ENCODE data around the gene CES2.

CES2 gene

DNA sequence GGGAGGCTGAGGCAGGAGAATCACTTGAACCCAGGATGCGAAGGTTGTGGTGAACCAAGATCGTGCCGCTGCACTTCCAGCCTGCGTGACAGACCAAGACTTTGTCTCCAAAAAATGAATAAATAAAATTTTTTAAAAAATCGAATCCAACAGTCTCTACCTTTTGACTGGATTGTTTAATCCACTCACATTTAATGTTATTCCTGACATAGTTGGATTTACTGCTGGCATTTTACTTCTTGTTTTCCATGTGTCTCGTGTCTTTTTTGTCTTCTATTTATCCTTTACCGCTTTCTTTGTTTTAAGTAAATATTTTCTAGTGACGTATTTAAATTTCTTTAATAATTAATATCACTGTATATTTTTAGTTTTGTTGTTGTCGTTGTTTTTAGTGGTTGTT is 47.7 kb downstream of the CES2 start:
- Histone ChIP-seq H3K27me3 (ENCODE audit: insufficient read depth, low read length) (no peaks in the 10 kb centered on the region), H3K9ac (ENCODE audit: low read length) (no peak overlapping the region), H3K27ac (ENCODE audit: low read depth, low read length, poor library complexity, severe bottlenecking) (no peak overlapping the region), H3F3A (ENCODE audit: insufficient read depth, low read length) (no peaks in the 10 kb centered on the region), H3K36me3 (ENCODE audit: insufficient read depth, low read length) (no peaks in the 10 kb centered on the region), H3K79me2 (ENCODE audit: insufficient read depth, low read length) (no peaks in the 10 kb centered on the region), H4K20me1 (ENCODE audit: insufficient read depth, low read length) (no peaks in the 10 kb centered on the region), H3K9me2 (ENCODE audit: low read depth, low read length) (no peaks in the 10 kb centered on the region), H3K9me3 (ENCODE audit: low read length) (no peaks in the 10 kb centered on the region), H3K4me2 (ENCODE audit: low read length) (no peak overlapping the region), H3K4me1 (ENCODE audit: insufficient read depth, low read length, severe bottlenecking) (no peaks in the 10 kb centered on the region), H2AFZ (ENCODE audit: low read length) (no peak overlapping the region), H3K4me3 (ENCODE audit: low read depth, low read length, poor library complexity, severe bottlenecking) (no peak overlapping the region)
- TF ChIP-seq, protein P1, sequence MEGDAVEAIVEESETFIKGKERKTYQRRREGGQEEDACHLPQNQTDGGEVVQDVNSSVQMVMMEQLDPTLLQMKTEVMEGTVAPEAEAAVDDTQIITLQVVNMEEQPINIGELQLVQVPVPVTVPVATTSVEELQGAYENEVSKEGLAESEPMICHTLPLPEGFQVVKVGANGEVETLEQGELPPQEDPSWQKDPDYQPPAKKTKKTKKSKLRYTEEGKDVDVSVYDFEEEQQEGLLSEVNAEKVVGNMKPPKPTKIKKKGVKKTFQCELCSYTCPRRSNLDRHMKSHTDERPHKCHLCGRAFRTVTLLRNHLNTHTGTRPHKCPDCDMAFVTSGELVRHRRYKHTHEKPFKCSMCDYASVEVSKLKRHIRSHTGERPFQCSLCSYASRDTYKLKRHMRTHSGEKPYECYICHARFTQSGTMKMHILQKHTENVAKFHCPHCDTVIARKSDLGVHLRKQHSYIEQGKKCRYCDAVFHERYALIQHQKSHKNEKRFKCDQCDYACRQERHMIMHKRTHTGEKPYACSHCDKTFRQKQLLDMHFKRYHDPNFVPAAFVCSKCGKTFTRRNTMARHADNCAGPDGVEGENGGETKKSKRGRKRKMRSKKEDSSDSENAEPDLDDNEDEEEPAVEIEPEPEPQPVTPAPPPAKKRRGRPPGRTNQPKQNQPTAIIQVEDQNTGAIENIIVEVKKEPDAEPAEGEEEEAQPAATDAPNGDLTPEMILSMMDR (IDR thresholded peaks at IDR 0.05; ENCODE audit: low read length), result no peak
- TF ChIP-seq EZH2 (IDR thresholded peaks at IDR 0.05; ENCODE audit: borderline replicate concordance, low read length), result no peak

DNA sequence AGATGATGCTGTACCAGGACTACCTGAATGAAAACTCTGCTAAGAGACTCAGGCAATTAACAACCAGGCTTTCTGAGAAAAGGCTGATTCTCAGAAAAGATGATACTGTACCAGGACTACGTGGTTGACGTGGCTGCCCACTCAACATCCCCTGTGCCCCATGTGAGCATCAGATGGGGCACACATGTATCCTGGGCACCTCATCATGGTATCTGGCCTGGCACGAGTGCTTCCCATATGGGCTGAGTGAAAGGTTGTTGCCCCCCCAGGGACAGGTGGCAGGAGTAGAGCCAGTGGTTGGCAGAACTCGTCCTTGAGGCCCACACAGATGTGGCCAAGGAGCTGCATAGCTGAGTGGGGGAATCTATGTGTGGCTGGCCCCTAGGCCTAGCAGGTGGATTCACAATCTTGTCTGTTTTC is 49.6 kb downstream of the CES2 start:
- Histone ChIP-seq H3F3A (ENCODE audit: insufficient read depth, low read length) (no peaks in the 10 kb centered on the region), H3K27ac (ENCODE audit: low read depth, low read length, poor library complexity, severe bottlenecking) (no peak overlapping the region), H3K4me3 (ENCODE audit: low read depth, low read length, poor library complexity, severe bottlenecking) (no peak overlapping the region), H2AFZ (ENCODE audit: low read length) (no peak overlapping the region), H3K9me3 (ENCODE audit: low read length) (no peaks in the 10 kb centered on the region), H3K9ac (ENCODE audit: low read length) (no peak overlapping the region), H4K20me1 (ENCODE audit: insufficient read depth, low read length) (no peaks in the 10 kb centered on the region), H3K27me3 (ENCODE audit: insufficient read depth, low read length) (no peaks in the 10 kb centered on the region), H3K79me2 (ENCODE audit: insufficient read depth, low read length) (no peaks in the 10 kb centered on the region), H3K9me2 (ENCODE audit: low read depth, low read length) (no peaks in the 10 kb centered on the region), H3K4me2 (ENCODE audit: low read length) (no peak overlapping the region), H3K4me1 (ENCODE audit: insufficient read depth, low read length, severe bottlenecking) (no peaks in the 10 kb centered on the region), H3K36me3 (ENCODE audit: insufficient read depth, low read length) (no peaks in the 10 kb centered on the region)
- TF ChIP-seq, protein P1 (IDR thresholded peaks at IDR 0.05; ENCODE audit: low read length), result no peak
- TF ChIP-seq EZH2 (IDR thresholded peaks at IDR 0.05; ENCODE audit: borderline replicate concordance, low read length), result no peak

DNA sequence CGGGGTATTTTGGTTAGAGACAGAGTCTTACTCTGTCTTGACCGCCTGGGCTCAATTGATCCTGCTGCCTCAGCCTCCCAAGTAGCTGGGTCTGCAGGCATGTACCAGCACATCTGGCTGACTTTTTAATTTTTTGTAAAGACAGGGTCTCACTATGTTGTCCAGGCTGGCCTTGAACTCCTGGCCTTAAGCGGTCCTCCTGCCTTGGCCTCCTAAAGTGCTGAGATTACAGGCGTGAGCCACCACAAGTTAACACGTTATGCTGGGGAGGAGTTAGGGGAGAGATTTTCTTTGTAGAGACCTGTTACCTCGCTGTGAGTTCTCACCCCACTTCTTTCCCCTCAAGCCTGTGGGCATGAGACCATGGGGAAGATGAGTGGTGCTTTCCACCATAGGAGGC is 51.2 kb downstream of the CES2 start:
- Histone ChIP-seq H3K36me3 (ENCODE audit: insufficient read depth, low read length) (no peaks in the 10 kb centered on the region), H3K9ac (ENCODE audit: low read length) (no peak overlapping the region), H3K4me2 (ENCODE audit: low read length) (no peak overlapping the region), H3K9me2 (ENCODE audit: low read depth, low read length) (no peaks in the 10 kb centered on the region), H2AFZ (ENCODE audit: low read length) (no peak overlapping the region), H3K9me3 (ENCODE audit: low read length) (no peaks in the 10 kb centered on the region), H4K20me1 (ENCODE audit: insufficient read depth, low read length) (no peaks in the 10 kb centered on the region), H3K27ac (ENCODE audit: low read depth, low read length, poor library complexity, severe bottlenecking) (no peak overlapping the region), H3K4me1 (ENCODE audit: insufficient read depth, low read length, severe bottlenecking) (no peaks in the 10 kb centered on the region), H3K27me3 (ENCODE audit: insufficient read depth, low read length) (no peaks in the 10 kb centered on the region), H3K4me3 (ENCODE audit: low read depth, low read length, poor library complexity, severe bottlenecking) (no peak overlapping the region), H3K79me2 (ENCODE audit: insufficient read depth, low read length) (no peaks in the 10 kb centered on the region), H3F3A (ENCODE audit: insufficient read depth, low read length) (no peaks in the 10 kb centered on the region)
- no peak for TF ChIP-seq EZH2 (IDR thresholded peaks at IDR 0.05; ENCODE audit: borderline replicate concordance, low read length)
- TF ChIP-seq, protein P1 (IDR thresholded peaks at IDR 0.05; ENCODE audit: low read length), result no peak
